GM18907 (cell line): Measurements from ENCODE around the gene SNN.

Source experiments
- ATAC-seq: cut with Tn5 transposase; IDR thresholded peaks from one replicate; pipeline ENCODE4 v1.9.1; 2021; ENCODE audit warnings: mild to moderate bottlenecking, moderate library complexity; ENCODE audit not compliant: unreplicated experiment

SNN gene

DNA sequence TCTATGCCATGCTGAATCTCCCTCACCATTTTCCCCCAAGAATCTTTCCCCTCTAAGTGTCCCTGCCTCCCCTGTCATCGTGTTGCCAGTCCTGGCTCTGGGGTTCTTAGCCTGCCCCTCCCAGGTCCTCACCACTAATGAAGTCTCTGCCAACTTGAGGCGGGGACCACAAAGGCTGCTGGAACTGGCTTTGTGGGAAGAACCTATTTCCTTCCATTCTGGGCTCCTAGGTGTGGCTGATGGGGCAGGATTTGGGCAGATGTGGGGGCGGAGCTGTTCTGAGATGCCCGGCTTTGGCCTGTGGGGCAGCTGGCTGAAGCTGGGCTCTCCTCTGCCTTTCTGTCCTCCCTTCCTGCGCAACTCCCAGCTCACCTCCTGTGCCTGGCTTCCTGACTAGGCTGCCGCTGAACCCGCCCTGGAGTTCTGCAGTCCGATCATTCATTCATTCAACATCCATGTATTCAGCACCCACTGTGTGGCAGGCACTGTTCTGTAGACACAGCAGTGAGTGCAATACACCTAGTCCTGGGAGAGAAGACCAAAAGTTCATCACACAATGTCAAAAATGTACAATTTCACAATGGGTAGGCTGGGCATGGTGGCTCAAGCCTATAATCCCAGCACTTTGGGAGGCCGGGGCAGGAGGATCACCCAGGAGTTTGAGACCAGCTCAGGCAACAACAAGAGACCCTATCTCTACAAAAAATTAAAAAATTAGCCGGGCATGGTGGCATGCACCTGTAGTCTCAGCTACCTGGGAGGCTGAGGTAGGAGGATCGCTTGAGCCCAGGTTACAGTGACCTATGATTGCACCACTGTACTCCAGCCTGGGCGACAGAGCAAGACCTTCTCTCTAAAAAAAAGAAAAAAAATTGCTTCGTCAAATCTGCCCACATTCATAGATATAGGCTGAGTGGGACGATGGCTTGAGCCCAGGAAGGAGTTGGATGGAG lies 1.9 kb upstream of the SNN start:
- ATAC-seq: no peak

DNA sequence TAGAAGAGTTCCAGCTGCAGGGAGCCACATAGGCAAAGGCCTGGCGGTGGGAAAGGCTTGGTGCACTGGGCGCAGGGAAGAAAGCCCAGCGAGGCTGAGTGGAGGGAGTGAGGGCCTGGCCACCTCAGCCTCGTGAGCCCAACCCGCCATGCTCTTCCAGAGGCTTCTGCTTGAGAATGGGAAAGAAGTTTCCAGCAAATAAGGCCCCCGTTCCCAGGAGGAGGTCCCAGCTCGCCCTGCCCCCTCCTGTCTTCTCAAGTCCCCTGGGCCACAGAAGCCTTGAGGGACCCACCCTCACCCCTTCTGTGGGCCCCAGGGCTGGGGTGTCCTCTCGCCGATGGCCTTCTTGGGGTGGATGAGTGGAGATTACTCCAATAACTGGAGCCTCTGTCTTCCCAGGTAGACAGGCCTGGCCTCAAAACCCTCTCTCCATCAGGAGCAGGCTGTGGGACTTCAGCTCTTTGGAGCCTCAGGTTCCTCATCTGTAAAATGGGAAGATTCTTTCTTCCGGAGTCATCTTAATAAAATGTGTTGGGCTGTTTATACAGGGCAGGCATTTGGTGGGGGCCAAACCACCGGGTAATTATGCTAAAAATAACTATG lies 933 bp upstream of the SNN start:
- ATAC-seq: no peak

DNA sequence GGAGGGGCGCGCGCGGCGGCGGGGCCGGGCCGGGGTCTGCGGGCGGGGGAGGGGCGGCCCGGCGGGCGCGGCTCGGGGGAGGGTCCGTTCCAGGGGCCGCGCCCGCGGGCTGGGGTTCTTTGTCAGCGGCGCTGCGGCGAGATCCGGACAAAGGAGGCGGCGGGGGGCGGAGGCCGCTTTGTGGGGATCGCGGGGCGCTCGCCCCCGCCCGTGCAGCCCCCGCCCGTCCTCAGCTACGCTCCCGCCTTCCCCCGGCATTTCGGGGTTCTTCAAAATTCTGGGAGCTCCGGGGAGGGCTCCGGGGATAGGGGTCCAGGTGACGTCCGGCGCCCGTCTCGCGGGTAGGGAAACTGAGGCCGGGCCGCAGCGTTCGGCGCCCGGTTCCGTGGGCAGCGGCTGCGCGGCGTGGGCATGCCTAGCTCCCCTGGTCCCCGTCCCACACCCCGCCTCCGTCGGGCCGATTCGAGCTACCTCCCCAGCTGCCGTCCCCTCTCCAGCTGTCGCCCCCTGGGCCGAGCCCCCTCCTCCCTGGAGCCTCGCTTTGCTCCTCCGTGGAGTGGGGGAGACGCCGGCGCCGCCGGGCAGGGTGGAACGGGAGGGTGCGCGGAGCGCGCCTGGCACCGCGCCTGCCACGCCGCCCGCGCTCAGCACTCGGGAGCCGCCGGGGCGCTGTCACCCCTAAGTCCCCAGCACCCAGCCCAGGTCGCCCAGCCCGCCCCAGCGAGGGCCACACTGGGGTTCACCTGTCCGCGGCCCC lies 546 bp downstream of the SNN start:
- no peak for ATAC-seq

DNA sequence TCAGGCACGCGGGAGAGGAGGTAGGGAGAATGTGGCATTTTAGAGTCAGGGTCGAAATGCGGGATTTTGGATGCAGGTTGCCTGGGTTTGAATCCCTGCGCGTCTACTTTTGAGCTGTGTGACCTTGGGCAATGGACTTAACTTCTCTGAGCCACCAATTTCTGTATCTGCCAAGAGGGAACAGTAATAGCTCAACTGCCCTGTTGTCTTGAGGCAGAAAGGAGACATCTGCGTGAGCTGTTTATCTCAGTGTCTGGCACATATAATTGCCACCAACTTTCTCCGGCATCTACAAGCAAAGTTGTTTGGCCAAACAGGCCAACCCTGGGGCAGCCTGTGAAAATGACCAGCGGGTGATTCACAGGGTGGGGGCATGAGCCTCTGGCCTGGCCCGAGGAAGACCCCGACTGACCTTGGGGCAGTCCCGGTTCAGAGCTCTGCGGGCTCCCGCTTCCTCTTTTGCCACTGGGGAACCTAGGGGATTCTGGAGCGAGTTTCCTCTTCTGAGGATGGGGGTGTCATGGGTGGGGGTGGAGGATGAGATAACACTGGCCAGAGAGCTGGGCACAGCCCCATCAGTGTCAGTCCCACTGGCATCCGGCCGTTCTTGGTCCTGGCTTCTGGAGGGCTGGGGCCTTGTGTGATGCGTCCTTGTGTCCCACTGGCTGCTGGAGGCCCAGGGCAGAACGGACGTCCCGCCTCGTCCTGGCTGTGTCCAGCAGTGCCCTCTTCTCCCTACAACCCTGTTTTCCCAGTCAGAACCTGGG lies 1.3 kb downstream of the SNN start:
- ATAC-seq: no peak

DNA sequence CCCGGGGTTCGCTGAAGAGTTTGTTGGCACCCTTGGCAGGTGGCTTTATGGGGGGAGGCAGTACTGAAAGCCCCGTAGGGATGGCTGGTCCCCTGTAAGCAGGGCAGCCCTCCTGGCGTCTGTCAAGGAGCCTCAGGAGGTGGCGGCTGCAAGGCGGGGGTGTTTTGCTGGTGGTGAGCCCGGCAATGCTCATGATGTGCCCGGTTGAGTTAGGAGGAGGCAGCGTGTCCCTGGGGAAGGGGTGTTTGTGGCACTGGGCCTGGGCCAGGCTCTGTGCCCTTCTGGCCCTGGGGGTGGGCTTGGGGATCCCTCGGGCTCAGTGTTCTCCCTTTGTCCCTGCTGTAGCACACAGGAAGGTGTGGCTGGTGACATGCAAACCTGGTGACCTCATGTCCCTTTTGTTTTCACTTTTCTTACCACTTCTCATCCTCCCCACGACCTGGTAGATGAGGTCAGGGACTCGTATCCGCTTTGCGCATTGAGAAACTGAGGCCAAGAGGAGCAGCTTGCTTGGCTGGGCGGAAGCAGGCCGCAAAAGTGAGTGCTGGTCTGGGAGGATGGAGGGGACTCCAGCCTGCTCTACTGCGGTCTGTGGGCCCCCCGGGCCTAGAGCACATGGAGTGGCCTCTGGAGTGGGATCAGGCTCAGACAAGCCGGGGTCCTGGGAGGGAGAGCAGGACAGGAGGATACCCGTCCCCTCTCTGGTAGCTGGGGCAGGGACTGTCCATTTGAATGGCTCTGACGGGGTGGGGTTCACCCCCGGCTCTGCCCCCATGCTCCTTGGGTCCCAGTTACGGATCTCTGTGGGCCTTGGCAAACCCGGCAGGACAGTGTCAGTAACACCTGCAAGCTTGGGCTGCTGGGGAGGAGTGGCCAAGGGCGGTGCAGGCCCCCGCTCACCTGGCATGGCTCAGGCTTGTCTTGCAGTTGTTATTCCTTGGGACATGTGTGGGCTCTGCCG lies 2.2 kb downstream of the SNN start:
- ATAC-seq: peak; percentile 27

DNA sequence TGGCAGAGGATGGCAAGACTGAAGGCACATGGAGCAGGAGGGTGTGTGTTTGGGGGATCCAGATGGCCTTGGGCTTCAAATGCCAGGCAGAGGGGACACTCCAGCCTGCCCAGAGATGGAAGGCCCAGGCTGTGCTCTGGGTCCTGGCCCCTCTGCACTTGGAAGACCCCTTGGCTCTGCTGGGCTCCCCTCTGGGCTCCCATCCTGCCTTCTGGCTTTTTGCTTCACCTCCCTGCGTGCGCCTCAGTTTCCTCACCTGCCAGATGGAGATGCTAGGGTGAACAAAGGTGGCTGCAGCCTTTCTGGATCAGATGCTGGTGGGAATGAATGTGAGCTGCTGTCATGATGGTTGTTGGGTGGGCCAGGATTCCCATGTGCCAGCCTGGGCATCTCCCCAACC lies 3.0 kb downstream of the SNN start:
- ATAC-seq: no peak

DNA sequence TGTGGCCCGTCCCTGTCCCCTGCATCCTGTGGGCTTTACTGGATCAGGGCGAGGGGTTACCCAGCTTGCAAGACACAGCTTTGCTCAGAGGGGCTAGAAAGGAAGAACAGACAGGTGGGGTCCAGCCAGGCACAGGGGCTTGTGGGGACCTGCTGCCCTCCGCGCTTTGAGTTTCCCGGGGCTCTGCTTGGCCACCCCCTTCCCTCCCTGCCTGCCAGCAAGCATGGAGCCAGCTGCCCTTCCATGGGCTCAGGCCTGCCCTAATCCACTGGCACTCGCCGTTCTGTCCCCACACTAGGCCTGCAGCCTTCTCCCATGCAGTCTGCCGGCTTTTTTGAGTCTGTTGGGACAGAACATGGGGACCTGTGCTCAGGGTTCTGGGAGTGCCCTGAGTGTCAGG lies 3.4 kb downstream of the SNN start:
- no peak for ATAC-seq

DNA sequence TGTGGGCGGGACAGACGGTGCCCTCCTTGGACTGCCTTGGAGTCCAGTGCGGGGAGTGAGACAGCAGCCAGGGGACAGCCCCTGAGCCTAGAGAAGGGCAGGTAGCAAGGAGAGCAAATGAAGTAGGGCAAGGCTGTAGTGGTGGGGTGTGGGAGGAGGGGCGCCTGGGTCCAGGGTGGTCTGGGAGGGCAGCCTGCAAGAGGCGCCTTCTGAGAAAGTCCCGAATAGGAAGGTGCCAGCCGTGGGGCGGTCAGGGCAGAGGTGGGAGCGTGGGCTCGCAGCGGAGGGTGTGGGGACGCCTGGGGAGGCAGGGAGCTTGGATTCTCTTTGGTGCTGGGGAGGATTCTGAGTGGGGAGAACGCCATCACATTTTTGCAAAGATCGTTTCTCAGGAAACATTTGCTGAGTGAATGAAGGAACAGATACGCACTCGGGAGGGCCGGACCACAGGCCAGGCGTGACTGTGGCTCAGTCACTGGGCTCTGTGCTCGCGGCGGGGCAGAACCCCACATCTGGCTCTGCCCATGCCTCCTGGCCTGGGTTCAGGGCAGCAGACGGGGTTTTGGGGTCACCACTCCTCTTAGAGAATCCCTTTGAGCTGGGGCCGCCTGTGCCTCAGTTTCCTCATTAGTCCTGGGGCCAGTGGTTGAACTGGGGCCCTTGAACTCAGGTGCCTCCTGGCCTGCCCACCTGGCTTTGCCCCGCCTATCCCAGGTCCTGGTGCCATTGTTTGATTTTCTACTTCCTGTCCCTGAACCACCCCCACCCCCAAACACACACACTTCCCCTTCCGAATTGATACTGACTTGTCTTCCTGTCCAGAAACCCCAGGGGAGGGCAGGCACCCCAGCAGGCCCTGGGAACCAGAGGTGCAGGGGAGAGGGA lies 4.2 kb downstream of the SNN start:
- ATAC-seq: no peak

DNA sequence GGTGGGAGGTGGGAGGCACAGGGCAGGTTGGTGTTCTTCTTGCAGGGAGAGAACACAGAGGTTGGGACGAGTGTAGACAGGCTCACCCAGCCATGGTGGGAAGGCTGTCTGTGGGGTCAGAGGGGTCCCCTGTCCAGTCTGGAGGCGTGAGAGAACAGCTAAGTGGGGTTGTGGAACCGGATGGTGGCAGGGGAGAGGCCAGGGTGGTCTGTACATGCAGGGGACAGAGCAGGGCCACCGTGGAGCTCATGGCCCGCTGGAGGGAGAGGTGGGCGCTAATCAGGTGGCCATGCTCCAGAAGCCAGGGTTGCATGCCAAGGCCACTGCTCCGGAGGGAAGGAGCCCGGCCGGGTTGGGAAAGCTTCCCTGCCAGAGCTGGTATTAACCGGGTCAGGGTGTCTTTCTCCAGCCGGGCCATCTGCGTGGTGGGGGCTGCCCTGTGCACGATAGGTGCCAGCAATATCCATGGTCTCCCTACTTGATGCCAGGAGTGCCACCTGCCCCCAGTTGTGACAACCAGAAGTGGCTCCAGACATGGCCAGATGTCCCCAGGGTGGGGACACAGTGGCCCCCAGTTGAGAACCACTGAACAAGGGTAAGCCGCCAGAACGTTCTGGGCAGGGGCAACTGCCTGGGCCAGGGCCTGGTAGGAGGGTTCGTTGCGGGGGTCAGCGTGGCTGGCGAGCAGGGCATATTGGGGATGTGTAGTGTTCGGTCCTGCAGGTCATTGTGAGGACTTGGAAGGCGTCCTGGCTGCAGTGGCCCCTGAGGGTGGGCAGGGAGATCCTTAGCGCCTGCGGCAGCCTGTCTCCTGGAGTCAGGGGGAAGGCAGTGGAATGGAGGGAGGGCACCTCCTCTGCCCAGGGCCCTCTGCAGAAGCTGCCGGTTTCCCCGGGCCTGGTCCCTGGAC lies 5.1 kb downstream of the SNN start:
- no peak for ATAC-seq

DNA sequence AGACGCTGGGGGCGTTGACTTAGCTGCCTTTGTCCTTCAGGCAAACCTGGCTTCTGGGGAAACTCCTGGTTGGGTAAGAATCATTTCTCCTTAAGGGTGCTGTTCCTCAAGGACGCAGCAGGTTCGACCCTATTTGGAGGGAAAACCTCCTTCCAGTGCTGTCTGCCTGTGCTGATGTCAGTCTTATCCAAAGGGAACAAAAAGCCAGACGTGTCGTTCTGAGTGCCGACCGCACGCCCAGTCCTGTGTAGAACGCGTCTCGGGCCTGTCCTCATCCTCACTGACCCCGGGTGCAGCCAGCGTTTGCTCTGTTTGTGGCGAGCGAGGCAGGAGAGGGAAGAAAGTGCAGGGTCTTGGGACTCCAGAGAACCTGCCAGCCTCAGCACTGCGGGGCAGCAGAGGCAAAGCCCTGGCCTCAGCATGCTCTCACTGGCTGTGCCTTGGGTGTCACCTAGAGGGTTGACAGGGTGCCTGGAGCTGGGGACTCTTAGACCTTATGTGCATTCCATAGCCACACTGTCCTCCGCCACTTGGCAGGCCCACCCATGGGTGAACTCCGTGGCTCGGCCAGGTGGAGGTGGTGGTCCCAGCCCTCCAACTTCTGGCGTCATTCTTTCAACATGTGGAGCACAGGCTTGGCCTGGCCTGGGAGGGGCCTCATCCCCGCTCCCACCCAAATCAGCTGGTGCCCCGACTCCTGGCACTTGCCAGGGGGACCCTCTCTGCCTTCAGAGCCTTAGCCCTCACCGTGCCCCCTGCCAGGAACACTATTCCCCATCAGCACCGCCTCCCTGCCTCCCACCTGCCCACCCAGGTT lies 6.0 kb downstream of the SNN start:
- ATAC-seq: no peak

DNA sequence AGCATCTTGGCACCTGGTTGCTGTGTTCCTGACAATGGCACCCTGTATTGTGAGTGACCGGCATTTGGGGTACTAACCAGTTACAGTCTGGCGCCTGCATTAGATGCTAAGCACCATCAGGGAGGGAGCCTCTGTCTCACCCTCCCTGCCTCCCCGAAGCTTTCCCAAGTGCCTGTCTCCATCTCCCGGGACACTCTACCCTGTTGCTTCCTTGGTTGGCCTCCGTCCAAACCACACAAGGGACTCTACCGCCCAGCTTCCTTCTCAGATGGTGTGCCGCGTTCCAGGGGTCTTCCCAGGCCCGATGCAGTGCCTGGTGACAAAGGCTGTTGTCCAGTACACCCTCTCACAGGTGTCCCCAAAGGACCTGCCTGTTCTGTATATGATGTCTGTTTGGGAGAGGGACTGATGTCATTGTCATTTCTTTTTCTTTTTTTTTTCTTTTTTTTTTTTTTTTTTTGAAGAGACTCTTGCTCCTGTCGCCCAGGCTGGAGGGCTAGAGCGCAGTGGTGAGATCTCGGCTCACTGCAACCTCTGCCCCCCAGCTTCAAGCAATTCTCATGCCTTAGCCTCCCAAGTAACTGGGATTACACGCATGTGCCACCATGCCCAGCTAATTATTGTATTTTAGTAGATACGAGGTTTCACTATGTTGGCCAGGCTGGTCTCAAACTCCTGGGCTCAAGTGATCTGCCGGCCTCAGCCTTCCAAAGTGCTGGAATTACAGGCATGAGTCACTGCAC lies 6.7 kb downstream of the SNN start:
- no peak for ATAC-seq

DNA sequence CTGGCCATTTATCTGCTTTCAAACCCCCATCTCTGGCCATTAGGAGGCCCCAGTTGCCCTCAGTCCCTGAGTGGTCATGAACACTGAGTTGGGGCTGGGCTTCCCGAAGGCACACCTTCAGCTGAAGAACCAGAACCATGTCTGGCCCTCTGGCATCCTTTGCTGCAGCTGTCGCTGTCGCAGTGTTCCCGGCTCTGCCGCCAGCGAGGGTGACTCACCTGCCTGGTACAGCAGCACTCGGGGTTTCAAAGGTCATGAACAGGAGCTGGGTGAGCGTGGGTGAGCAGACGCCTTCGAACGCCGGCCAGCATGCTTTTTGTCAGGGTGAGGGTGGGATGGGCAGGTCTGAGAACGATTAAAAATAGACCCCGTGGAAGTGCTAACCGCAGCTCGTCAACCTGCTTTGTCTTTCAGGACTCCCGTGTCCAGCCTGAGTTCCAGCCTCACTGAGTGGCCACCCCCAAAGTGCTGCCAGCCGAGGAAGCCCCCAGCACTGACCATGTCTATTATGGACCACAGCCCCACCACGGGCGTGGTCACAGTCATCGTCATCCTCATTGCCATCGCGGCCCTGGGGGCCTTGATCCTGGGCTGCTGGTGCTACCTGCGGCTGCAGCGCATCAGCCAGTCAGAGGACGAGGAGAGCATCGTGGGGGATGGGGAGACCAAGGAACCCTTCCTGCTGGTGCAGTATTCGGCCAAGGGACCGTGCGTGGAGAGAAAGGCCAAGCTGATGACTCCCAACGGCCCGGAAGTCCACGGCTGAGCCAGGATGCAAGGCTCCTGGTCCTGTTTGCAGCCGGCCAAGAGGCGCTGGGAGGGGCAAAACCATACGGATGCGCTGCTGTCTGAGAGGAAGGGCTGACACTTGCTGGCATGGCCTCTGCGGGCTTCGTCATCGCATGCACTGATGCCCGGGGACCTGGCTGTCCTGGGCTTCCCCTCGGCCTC lies 7.6 kb downstream of the SNN start:
- no peak for ATAC-seq

DNA sequence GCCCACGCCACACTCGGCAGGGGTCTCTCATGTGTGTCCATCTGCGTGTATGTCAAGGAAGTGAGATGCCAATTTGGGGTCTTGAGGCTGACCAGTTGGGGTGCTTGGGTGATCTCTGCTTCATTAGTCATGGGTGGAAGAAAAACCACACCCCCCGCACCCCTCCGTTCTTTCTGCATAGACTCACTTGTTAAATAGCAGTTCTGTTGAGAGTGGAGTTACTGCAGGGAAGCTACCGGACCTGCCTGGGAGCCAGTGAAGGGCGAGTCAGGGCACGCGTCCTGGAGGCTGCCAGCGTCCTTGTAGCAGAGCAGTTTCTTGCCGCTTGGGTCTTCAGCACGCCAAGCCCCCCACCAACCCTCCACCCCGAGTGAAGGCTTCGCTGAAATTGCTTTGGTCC lies 8.5 kb downstream of the SNN start:
- ATAC-seq: no peak

DNA sequence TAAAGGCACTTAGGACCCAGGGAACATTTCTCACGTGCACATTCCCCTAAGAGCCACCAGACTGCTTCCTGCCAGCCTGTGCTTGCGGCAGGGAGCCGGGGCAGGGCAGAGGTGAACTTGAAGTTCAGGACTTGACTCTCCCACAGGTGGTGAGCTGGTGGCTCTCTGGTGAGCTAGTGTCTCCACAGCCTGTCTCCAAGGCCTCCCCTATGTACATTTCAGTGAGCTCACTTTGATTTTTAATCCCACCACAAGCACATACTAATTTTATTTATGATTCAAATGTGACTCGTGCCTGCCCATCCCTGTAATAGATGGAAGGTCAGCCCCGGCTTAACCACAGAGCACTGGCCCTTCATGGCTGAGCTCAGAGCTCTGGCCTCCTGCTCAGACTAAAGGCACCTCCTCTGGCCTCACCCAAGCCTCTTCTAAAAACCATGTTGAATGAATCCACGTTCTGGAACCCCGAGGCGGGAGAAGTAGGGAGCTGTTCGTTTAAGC lies 9.2 kb downstream of the SNN start:
- no peak for ATAC-seq
